ENCODE measurements around the gene DGUOK.

Gene DGUOK

GRCh38 chr2:73979686-73980085 is 53.0 kb downstream of the DGUOK start:
- peak; percentile 85 for DNase-seq (ENCODE audit: low spot score)

GRCh38 chr2:73980566-73980965 is 53.9 kb downstream of the DGUOK start:
- no peak for DNase-seq (ENCODE audit: low spot score)

GRCh38 chr2:73981081-73982001 is 54.7 kb downstream of the DGUOK start:
- peak; percentile 69 for DNase-seq (ENCODE audit: low spot score)

DNA sequence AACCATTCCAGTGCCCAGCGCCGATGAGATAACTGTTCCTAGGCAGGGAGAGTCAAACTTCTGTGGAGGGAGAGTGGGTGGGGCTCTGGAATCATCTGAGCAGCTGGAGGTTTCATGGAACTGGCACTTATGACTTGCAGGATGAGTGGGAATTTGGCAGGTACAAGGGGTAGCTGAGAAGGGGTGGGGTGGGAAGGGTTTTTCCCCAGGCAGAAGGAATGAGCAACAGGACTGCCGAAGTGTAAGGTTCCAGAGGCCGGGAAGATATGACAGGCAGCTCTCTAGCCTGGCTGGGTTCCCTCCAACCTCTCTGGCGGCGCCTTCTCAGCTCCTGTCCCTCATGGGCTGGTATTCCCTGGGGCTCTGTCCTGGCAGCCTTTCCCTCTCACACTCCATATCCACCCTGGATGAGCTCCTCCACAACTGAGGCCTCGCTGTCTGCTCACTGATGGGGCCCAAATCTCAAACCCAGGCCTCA is 55.5 kb downstream of the DGUOK start:
- peak; percentile 38 for DNase-seq (ENCODE audit: low spot score)

DNA sequence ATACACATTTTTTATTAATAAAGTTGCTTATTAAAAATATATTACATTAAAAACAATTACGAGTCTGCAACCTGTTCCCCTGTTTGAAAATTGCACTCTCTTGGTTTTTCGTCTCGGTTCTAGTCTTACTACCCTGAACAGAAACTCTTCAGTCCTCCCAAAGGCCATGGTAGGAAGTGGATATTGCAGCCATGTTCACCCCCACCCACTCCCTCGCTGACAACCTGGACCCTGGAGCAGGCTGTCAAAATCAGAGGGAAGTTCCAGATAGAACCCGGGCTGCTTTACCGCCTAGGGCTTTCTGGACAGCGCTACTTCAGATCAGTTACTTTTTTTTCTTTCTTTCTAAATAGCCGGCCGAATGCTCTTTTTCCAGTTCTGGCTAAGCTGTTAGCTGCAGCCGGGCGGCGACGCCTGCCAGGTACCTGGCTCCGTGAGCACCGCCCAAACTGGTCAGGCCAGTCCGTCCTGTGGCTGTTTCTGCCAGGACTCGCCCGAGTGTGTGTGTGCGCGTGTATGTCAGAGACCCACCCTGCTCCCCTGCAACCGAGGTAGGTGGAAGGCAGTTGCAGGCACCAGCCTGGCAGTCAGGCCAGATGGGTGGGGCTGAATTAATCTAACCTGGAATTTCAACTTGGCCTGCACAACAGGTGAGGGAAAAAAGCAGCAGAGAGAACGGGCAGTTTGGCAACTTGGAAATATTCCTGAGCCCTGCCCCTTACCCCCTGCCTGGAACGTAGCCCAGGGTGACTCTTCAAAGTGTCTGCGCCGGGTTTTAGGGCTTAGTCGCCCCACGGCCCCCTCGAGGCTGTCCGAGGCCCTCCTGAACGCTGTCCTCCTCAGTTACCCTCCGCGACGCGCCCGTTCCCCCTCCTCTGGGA is 56.9 kb downstream of the DGUOK start:
- DNase-seq (ENCODE audit: low spot score), result no peak

GRCh38 chr2:73984203-73984921 is 57.7 kb downstream of the DGUOK start, which contains the start of gene TET3:
TET3 (plus strand) TSS chr2:73984910; CDS start chr2:73986404, 1,494 bp downstream.
- DNase-seq (ENCODE audit: low spot score), result peak; percentile 73

DNA sequence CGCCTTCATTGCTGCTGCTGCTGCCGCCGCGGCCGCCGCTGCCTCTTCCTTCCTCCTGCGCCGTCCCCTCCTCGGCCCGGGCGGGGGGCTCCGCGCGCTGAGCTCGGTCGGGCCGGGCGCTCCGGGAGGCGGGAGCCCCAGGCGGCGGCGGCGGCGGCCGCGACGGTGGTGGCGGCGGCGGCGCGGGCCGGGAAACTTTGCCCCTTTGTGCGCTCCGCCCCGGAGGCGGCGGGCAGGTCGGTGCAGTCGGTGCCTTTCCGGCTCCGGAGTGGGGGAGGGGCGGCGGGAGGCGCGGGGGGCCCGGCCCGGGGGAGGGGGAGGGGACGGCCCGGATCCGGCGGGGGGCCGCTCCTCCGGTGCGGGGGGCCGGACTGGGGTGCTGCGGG is 58.2 kb downstream of the DGUOK start:
- peak; percentile 67 for DNase-seq (ENCODE audit: low spot score)

DNA sequence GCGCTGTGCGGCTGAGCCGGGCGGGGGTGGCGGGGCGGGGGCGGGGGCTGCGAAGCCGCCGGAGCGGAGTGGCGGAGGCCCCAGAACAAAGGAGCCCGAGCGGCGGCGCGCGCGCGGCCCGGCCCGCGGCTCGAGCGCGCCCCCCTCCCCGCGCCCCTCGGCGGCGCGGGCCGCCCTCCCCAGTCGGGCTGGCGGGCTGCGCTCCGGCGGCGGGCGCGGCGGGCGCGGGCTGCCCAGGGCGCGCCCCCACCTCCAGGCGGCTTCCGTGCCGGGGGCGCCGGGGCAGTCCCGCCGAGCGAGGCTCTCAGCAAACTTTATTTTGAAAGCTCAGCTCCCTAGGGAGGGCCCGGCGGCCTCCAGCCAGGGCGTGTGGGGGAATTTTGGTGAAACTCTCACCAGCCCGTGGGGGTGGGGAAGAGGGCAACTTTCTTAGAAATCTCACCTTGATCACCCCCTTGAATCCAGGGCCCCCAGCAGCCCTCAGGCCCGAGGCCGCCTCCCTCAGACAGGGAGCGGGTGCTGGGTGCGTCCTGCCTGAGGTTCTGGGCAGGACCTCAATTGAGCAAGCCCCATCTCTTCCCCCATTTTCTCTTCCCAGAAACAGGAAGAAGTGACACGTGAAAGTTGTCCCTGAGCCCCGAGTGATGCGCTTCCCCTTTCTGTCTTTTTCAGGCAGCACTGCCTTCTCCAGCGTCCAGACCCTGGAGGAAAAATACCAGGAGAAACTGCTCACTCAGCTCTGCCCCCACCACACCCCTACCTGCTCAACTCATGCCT is 58.8 kb downstream of the DGUOK start:
- peak; percentile 67 for DNase-seq (ENCODE audit: low spot score)

- no peak for DNase-seq (ENCODE audit: low spot score)
Measured at GRCh38 chr2:73986085-73986681, 59.5 kb downstream of the DGUOK start.

DNA sequence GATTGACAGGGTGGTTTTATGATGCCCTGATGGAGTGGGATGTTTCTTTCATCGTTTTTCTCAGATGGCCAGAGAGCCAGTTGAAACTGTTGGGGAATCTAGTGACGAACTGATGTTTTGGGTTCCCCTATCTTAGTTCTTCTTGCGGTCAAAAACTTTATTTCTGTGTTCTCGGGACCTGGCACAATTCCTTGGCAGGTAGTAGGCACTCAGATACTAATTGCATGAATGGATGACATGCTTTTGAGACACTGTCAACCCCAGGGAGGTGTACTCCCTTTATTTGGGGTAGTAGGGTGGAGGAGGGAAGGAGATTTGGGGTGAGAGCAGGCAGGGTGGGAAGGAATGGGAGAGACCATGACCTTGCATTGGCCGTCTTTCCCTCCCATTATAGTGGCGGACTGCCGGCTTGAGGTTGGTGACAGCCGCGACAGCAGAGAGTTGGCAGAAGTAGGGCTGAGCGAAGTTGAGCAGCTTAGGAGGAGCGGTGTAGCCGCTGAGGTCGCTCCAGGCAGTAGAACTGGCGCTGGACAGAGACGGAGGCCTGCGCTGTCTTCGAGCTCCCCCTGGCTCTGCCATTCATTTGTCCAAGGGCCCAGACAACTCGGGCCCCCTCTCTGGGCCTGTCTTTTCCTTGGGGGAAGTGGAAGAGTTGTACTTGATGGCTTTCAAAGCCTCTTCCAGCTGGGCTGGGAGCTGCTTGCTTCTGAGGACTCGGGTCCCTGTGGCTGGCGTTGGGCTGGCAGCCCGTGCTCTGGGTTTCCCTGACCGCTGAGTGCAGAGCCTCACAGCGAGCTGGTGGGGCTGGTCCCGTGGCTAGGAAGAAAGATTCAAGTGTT is 60.6 kb downstream of the DGUOK start:
- DNase-seq (ENCODE audit: low spot score), result peak; percentile 48

- no peak for DNase-seq (ENCODE audit: low spot score)
Measured at GRCh38 chr2:73987948-73988700, 61.4 kb downstream of the DGUOK start.

GRCh38 chr2:73989972-73990371 is 63.3 kb downstream of the DGUOK start:
- DNase-seq (ENCODE audit: low spot score), result no peak

- no peak for DNase-seq (ENCODE audit: low spot score)
Measured at GRCh38 chr2:73990531-73990930, 63.9 kb downstream of the DGUOK start.

DNA sequence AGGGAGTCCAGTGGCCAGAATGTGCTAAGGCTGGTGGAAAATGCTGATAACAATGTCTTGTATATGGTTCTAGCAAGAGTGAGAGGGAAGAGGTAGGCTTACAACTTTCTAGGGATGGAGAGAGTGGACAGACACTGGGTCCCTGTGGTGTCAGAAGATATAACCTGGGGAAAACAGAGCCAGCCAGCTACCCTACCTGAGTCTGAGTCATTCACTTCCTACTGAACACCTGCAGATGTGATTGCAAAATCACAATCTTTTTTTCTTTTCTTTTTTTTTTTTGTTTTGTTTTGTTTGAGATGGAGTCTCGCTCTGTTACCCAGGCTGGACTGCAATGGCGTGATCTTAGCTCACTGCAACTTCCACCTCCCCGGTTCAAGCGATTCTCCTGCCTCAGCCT is 65.4 kb downstream of the DGUOK start:
- DNase-seq (ENCODE audit: low spot score), result no peak

GRCh38 chr2:73993376-73993775 is 66.7 kb downstream of the DGUOK start:
- no peak for DNase-seq (ENCODE audit: low spot score)

- DNase-seq (ENCODE audit: low spot score), result no peak
Measured at GRCh38 chr2:73993778-73994177, 67.1 kb downstream of the DGUOK start.

- DNase-seq (ENCODE audit: low spot score), result no peak
Measured at GRCh38 chr2:73994178-73994831, 67.6 kb downstream of the DGUOK start.

DNA sequence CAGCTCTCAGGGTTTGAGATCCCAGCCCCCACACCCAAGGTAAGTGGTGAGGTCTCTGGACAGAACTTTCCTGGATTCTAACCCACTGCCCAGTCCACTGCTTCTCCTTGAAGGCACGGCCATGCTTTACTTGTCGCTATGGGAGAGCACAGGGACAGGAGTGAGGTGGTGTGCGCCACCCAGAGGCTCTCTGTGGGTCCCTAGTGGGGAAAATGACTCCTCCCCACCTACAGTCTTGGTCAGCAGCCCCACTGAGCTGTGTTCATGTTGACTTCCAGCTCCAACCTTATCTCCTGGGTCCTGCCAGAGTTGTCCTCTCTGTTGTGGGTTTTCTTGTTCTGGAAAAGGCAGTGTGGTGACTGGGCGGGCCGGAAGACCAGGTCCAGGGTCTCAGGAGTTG is 69.1 kb downstream of the DGUOK start:
- DNase-seq (ENCODE audit: low spot score), result no peak

DNA sequence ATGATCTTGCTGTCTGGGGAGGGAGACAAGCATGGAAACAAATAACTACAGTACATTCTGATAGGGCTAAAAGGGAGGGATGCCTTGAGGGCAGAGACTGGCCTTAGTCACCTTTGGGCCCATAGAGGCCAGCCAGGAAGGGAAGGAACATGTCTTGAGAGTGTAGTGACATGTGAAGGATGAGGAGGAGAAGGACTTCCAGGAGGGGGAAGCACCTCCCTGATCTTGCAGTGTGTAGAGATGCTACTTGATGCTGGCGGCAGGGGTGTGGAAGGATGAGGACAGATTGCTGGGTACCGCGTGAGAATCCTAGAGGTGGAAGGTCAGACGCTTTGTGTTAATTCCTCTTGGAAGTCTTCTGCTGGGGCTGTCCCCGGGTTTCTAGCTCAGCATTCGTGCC is 71.1 kb downstream of the DGUOK start:
- no peak for DNase-seq (ENCODE audit: low spot score)
